Upper lobe of left lung (tissue), 6 donors: ENCODE results near the gene ZNF512B. TPM values are rescaled to one million over a fixed set of nuclear protein-coding genes. Genes with fewer than 3 reads are reported as not detected.

Source experiments
- ATAC-seq, 2 donors: fragments of 200-7000 bp; cut with Tn5 transposase; one replicate each; pipeline ENCODE4 v1.9.1; 2022; ENCODE audit warnings: mild to moderate bottlenecking in 2 of 2, moderate library complexity in 2 of 2; ENCODE audit not compliant: low FRiP score in 2 of 2
- DNase-seq, 2 donors: peaks; one replicate each; pipeline ENCODE4 v3.0.0-alpha.2; 2019 to 2020
- H3K27ac ChIP-seq, 4 donors: fragments of 200-600 bp; sonication (generic); one replicate each; pipeline ENCODE4 v1.5.1; 2016 to 2019
- H3K27me3 ChIP-seq, 4 donors: fragments of 200-600 bp; sonication (generic); one replicate each; pipeline ENCODE4 v1.5.1; 2017 to 2019
- H3K36me3 ChIP-seq, 4 donors: fragments of 200-600 bp; sonication (generic); one replicate each; pipeline ENCODE4 v1.5.1; 2016 to 2019
- H3K4me1 ChIP-seq, 4 donors: fragments of 200-600 bp; sonication (generic); one replicate each; pipeline ENCODE4 v1.5.1; 2018 to 2019
- H3K4me3 ChIP-seq, 4 donors: fragments of 200-600 bp; sonication (generic); one replicate each; pipeline ENCODE4 v1.5.1; 2017 to 2019; ENCODE audit warnings: mild to moderate bottlenecking in 2 of 4, moderate library complexity in 1 of 4
- H3K9me3 ChIP-seq, 4 donors: fragments of 200-600 bp; sonication (generic); one replicate each; pipeline ENCODE4 v1.5.1; 2018 to 2019
- EP300 ChIP-seq, 4 donors: sonication (generic); formaldehyde crosslinking; IDR thresholded peaks; one replicate each; pipeline ENCODE4 v1.5.1; 2017; ENCODE audit warnings: antibody characterized with exemption in 4 of 4, control low read depth in 2 of 4
- POLR2A ChIP-seq, 4 donors: fragments of 450-650 bp; IDR thresholded peaks; one replicate each; pipeline ENCODE4 v1.5.1; 2016 to 2017; ENCODE audit warnings: antibody characterized with exemption in 4 of 4, mild to moderate bottlenecking in 2 of 4
- POLR2AphosphoS5 ChIP-seq, 2 donors: sonication (generic); formaldehyde crosslinking; IDR thresholded peaks; one replicate each; pipeline ENCODE4 v1.5.1; 2017; ENCODE audit warnings: antibody characterized with exemption in 2 of 2
- WGBS, 2 donors: methylation state at CpG; one replicate each; pipeline ENCODE4 v1.1.5; 2017 to 2018; 5-methylcytosine and 5-hydroxymethylcytosine counted together
- total RNA-seq, 6 donors: library from RNA; depleted of rRNA in 4 of 6; stranded (reverse); fragments of >200 nt in 4 of 6; gene quantifications; one replicate each; pipeline versions ENCODE4 v1.1.0 to v1.2.1, GENCODE V29; 2016 to 2021
- TF ChIP-seq, protein P1 (sequence below), 6 experiments: fragments of 450-650 bp in 4 of 6; fragments of 200-600 bp in 2 of 6; sonication (generic) in 2 of 6; IDR thresholded peaks; one replicate each; pipeline ENCODE4 v1.5.1; 2016 to 2019; ENCODE audit warnings: antibody characterized with exemption in 6 of 6
- donor health status: DM: no; HTN: no; CAD: no; lungs with moderate emphysema.
- donor health status: DM: no; HTN: yes; CAD: no; lungs with severe emphysema.

The ZNF512B gene
- total RNA-seq, 6 donors from 2014 or later = 10.8 to 22.0 (median 16.3) TPM

DNA sequence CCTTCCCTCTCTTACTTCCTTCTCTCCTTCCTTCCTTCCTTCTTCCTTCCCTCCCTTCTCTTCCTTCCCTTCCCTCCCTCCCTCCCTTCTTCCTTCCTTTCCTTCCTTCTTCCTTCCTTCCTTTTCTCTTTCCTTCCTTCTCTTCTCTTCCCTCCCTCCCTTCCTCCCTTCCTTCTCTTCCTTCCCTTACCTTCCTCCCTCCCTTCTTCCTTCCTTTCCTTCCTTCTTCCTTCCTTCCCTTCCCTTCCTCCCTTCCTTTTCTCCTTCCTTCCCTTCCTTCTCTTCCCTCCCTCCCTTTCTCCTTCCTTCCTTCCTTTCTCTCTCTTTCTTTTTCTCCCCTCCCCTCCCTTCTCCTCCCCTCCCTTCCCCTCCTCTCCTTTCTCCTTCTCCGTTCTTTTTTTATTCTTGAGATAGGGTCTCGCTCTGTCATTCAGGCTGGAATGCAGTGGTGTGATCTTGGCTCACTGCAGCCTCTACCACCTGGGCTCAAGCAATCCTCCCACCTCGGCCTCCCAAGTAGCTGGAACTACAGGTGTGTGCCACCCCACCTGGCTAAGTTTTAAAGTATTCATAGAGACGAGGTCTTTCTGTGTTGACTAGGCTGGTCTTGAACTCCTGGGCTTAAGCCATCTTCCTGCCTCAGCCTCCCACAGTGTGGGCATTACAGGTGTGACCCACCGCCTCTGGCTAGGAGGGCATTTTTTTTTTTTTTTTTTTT lies 1.1 kb upstream of the ZNF512B start:
- H3K27ac ChIP-seq = peak overlapping the region in 2 of 4 donors; percentile 61 to 71

DNA sequence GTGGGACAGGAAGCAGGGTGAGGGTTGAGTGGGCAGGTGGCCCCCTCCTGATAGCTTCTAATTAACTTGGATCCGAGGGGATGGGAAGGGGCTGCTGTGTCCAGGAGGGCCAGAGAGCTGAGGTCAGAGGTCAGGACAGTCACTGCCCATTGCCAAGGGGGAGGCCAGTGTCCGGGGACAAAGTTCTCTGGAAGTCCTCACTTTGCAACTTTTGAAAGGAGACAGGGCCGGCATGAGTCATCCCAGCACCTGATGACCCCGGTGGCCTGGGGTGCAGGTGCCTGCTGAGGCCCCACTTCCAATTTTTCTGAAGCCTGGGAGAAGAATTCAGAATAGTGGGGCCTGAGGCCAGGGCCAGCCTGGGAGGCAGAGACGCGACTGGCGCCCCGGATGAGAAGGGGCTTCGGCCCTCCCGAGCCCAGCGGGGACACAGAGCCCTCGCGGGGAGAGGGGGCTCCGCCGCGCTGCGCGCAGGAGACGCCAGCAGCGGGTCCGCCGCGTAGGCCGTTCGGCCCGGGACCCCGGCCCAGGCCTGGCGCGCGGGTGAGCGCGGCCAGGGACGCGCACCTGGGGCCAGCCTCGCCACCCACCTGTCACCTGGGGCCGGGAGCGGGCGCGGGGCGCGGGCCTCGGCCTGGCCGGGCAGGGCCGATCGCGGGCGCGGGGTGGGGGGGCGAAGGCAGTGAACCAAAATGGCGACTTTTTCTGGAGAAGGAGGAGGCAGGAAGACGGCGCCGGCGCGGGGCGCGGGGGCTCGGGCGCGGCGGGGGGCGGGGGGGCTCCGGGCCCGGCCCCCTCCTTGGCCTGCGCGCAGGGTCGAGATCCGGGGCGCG lies 586 bp downstream of the ZNF512B start:
- peaks cover 0 to 15% (median 10%) of the 10 kb centered on the region in 4 donors for H3K36me3 ChIP-seq
- ATAC-seq (no peak), DNase-seq (peak in 1 of 2 donors; percentile 91)
- H3K9me3 ChIP-seq = peaks cover 0 to 12% (median 0%) of the 10 kb centered on the region in 4 donors
- peak overlapping the region; percentile 51 to 75 (median 62) for H3K27ac ChIP-seq
- WGBS, 2 donors = 2 to 6% methylated on average over 17 to 24 of the region's 70 CpGs
- H3K4me1 ChIP-seq = peaks cover 25 to 43% (median 31%) of the 10 kb centered on the region in 4 donors
- no peaks in the 10 kb centered on the region for H3K27me3 ChIP-seq
- H3K4me3 ChIP-seq = peak overlapping the region; percentile 49 to 82 (median 74)
- no peak for TF ChIP-seq POLR2A (IDR thresholded peaks at IDR 0.05)
- TF ChIP-seq, protein P1, sequence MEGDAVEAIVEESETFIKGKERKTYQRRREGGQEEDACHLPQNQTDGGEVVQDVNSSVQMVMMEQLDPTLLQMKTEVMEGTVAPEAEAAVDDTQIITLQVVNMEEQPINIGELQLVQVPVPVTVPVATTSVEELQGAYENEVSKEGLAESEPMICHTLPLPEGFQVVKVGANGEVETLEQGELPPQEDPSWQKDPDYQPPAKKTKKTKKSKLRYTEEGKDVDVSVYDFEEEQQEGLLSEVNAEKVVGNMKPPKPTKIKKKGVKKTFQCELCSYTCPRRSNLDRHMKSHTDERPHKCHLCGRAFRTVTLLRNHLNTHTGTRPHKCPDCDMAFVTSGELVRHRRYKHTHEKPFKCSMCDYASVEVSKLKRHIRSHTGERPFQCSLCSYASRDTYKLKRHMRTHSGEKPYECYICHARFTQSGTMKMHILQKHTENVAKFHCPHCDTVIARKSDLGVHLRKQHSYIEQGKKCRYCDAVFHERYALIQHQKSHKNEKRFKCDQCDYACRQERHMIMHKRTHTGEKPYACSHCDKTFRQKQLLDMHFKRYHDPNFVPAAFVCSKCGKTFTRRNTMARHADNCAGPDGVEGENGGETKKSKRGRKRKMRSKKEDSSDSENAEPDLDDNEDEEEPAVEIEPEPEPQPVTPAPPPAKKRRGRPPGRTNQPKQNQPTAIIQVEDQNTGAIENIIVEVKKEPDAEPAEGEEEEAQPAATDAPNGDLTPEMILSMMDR (IDR thresholded peaks at IDR 0.05) = no peak
- TF ChIP-seq EP300 (IDR thresholded peaks at IDR 0.05) = no peak
- TF ChIP-seq POLR2AphosphoS5 (IDR thresholded peaks at IDR 0.05) = no peak

More for the DNA sequence above, 1.1 kb upstream of the ZNF512B start:
- no peak for ATAC-seq
- DNase-seq = no peak
- H3K4me3 ChIP-seq = peak overlapping the region in 1 of 4 donors; percentile 75
- WGBS, 2 donors = 88 to 94% methylated on average over 5 of the region's 5 CpGs
- H3K9me3 ChIP-seq = peaks cover 0 to 6% (median 0%) of the 10 kb centered on the region in 4 donors
- H3K4me1 ChIP-seq = peaks cover 26 to 45% (median 34%) of the 10 kb centered on the region in 4 donors
- peaks cover 0 to 11% (median 6%) of the 10 kb centered on the region in 4 donors for H3K36me3 ChIP-seq
- no peaks in the 10 kb centered on the region for H3K27me3 ChIP-seq
- TF ChIP-seq, protein P1 (IDR thresholded peaks at IDR 0.05) = no peak
- no peak for TF ChIP-seq POLR2AphosphoS5 (IDR thresholded peaks at IDR 0.05)
- TF ChIP-seq POLR2A (IDR thresholded peaks at IDR 0.05) = no peak
- no peak for TF ChIP-seq EP300 (IDR thresholded peaks at IDR 0.05)

DNA sequence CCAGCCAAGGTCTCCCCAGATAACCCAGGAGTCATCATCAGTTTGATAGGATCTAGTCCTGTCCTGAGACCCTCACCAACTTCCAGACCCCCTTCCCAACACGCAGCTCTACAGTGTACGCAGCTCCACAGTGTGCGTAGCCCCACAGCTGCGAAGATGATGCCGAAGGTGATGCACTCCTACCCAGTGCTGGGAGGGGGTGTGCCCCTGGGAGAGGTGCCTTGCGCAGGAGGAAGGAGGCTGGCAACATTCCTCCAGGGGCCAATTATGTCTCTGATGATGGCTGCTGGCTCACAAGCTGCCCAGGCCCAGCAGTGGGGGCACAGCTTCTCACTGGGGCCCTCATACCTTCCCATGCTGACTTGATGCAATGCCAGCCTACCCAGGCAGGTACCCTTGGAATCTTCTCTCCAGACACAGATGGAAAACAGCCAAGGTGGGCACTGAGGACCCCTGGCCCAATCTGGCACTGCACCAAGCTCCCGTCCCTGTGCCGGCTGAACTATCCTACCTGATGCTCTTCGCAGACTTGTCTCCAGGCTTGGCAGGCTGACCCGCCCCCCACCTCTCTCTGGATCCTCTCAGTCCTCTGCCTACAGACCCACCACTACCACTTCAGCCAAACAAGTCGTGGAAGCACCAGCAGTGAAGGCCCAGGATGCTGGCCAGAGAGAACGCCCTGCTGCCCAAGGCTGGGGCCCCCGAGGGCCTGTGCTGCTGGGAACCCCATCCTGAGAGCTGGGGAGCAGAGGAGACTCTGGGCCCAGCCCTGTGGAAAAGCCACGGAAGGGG lies 1.4 kb downstream of the ZNF512B start:
- DNase-seq = peak in 1 of 2 donors; percentile 55
- TF ChIP-seq EP300 (IDR thresholded peaks at IDR 0.05) = no peak
- no peak for TF ChIP-seq POLR2AphosphoS5 (IDR thresholded peaks at IDR 0.05)
- TF ChIP-seq, protein P1 (IDR thresholded peaks at IDR 0.05) = no peak
- no peak for TF ChIP-seq POLR2A (IDR thresholded peaks at IDR 0.05)
- peaks cover 17 to 34% (median 24%) of the 10 kb centered on the region in 4 donors for H3K4me1 ChIP-seq
- ATAC-seq = no peak
- 76 to 82% methylated on average over 9 to 14 of the region's 14 CpGs for WGBS, 2 donors
- H3K27ac ChIP-seq = peak overlapping the region in 3 of 4 donors; percentile 51 to 75 (median 65)
- H3K36me3 ChIP-seq = peaks cover 0 to 23% (median 17%) of the 10 kb centered on the region in 4 donors
- H3K9me3 ChIP-seq = peaks cover 0 to 13% (median 0%) of the 10 kb centered on the region in 4 donors
- no peaks in the 10 kb centered on the region for H3K27me3 ChIP-seq
- peak overlapping the region in 3 of 4 donors; percentile 72 to 82 (median 75) for H3K4me3 ChIP-seq

DNA sequence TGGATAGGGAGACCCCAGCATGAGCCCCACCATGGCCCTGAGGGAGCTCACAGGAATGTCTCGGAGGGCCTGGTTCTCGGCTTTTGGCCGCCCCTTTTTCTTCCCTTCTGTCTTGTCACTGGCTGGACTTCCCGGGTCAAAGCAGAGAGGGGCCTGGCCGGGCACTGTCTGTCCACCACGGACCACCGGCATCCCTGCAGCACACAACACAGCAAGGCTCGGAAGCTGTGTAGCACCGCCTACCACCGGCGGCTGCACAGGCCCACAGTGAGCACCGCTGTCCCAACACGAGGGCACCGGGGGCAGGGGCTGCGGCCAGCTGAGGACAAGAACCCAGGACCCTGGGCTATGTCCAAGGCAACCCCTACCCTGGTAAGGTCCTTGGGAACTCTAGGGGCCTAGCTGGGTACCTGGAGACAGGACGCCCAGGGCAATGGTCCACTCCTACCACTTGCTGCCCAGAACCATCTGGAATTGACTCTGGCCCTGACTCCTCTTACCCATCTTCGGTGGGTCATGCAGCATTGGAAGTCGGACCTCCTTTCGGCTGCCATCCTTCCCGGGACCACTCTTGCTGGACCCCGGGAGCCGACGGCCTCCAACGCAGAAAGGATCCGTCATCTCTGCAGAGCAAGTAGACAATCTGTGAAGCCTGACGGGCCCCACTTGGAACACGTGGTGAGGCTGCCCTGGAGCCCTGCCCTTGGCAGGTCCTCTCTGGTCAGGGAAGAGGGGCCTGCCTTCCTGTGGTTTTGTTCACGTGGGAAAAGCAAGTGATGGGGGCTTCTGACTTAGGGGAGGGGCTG lies 2.2 kb downstream of the ZNF512B start:
- ATAC-seq (no peak), DNase-seq (peak in 1 of 2 donors; percentile 71)
- peaks cover 0 to 13% (median 0%) of the 10 kb centered on the region in 4 donors for H3K9me3 ChIP-seq
- TF ChIP-seq POLR2AphosphoS5 (IDR thresholded peaks at IDR 0.05) = no peak
- no peak for TF ChIP-seq EP300 (IDR thresholded peaks at IDR 0.05)
- TF ChIP-seq, protein P1 (IDR thresholded peaks at IDR 0.05) = no peak
- TF ChIP-seq POLR2A (IDR thresholded peaks at IDR 0.05) = no peak
- peaks cover 0 to 31% (median 25%) of the 10 kb centered on the region in 4 donors for H3K36me3 ChIP-seq
- peaks cover 16 to 29% (median 21%) of the 10 kb centered on the region in 4 donors for H3K4me1 ChIP-seq
- H3K27ac ChIP-seq = no peak overlapping the region
- no peak overlapping the region for H3K4me3 ChIP-seq
- H3K27me3 ChIP-seq = no peaks in the 10 kb centered on the region
- 89 to 97% methylated on average over 14 to 28 of the region's 28 CpGs for WGBS, 2 donors
